A204.1 (cell line): ENCODE results near the gene TMED1.
"Not testable (repeated sequence)": the region's sequence is repeated elsewhere in the genome, so short reads cannot be mapped to it uniquely, and the experiment has no call there.

Source experiments
- FAIRE-seq: peaks from 2 replicates; lab custom pipeline; 2012; peaks lifted over from hg19 to GRCh38; lab: Jason Lieb, UNC

TMED1 gene

DNA sequence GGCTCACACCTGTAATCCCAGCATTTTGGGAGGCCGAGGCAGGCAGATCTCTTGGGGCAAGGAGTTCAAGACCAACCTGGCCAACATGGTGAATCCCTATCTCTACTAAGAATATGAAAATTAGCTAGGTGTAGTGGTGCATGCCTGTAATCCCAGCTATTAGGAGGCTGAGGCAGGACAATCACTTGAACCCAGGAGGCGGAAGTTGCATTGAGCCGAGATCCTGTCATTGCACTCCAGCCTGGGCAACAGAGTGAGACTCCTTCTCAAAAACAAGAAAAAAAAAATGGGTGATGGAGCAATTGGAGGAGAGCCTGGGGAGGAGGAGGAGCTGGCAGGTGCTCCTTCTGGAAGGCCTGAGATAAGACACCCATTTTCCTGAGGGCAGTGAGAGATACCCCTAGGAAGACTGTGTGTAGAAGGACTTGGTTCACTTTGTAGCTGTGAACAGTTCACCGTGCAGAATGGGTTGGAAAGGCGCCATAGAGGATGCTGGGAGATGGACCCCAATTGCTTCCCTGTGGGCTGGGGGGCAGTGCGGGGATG is 26.6 kb upstream of the TMED1 start:
- no peak for FAIRE-seq

DNA sequence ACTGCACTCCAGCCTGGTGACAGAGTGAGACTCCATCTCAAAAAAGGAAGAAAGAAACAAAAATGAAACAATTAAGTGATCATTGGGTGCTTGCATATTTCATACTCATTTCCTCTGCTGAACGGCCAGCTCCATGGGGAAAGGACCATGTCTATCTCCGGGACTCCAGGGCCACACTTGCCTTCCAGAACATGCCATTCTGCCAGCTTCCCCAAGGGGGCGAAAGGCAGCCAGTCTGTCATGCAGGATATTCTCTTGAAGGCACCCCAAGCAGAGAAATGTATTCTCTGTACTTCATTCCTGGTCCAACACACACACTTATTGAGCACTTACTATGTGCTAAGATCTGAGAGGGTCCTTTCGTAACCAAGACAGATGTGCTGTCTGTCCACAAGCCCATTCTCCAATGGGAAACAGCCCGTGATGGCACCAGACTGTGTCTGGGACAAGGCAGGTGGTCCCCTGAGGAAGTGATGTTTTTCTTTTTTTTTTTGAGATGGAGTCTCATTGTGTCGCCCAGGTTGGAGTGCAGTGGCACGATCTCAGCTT is 25.2 kb upstream of the TMED1 start:
- no peak for FAIRE-seq

- FAIRE-seq, result no peak
Observed at GRCh38 chr19:10858204-10858828, 22.3 kb upstream of the TMED1 start.

DNA sequence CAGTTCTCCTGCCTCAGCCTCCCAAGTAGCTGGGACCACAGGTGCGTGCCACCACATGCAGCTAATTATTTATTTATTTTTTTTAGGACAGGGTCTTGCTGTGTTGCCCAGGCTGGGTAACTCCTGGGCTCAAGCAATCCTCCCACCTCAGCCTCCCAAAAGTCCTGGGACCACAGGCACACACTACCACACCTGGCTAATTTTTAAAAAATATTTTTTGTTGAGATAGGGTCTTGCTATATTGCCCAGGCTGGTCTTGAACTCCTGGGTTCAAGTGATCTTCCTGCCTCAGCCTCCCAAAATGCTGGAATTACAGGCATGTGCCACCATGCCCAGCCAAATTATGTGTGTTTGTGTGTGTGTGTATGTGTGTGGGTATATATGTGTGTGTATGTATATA is 20.9 kb upstream of the TMED1 start:
- FAIRE-seq, result not testable (repeated sequence)

GRCh38 chr19:10855879-10856522 is 20.0 kb upstream of the TMED1 start:
- FAIRE-seq, result no peak

DNA sequence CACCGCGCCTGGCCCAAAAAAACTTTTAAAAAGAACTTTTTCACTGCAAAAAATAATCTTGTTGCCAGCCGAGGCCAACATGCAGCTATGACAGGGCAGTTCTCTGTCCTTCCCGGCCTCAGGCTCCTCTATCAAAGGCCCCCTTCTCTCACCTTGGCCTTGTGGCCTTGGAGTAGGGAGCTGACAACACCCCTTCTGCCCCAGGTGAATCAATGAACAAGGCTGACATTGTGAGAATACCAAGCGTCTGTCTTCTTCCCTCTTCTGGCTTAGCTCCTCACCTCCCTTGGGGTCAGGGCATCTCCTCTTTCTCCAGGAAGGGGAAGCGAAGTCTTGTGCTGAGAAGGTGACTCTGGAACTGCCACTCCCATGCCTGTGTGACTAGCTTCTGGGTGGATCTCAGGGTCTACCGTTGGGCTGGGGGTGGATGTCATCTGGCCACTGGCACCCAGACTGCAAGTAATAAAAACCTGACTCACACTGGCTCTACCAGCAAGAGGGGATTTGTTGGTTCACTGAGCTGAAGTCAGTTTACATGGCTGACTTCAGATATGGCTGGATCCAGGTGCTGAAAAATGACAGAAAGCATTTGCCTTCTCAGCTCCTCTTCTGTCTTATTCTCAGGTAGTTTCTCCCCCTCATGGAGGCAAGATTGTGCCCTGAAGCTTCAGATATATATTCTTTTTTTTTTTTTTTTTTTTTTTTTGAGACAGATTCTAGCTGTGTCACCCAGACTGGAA is 18.5 kb upstream of the TMED1 start:
- no peak for FAIRE-seq

GRCh38 chr19:10852941-10853340 is 16.9 kb upstream of the TMED1 start:
- no peak for FAIRE-seq

DNA sequence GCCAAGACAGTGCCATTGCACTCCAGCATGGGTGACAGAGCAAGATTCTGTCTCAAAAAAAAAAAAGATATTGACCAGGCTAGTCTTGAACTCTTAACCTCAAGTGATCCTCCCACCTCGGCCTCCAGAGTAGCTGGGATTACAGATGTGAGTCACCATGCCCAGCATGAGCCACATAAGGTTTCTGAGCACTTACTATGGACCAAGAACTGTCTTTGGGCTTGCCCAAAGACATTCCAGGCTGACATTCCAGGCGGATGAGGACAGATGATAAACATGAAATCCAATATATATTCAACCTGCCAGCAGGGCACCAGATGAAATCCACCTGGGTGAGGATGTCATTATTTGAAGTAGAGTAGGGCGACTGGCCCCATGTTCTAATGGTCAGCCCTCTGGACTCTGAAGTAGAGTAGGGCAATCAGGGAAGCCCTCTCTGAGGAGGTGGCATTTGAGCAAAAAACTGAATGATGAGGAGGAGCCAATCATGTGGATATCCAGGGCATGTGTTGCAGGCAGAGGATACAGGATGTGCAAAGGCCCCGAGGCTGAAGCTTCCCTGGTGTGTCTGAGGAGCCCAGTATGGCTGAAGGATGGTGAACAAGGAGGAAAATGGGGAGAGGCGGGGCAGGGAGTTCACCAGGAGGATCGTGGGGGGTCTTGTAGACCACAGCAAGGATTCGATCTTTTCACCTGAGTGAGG is 16.2 kb upstream of the TMED1 start:
- FAIRE-seq, result no peak

DNA sequence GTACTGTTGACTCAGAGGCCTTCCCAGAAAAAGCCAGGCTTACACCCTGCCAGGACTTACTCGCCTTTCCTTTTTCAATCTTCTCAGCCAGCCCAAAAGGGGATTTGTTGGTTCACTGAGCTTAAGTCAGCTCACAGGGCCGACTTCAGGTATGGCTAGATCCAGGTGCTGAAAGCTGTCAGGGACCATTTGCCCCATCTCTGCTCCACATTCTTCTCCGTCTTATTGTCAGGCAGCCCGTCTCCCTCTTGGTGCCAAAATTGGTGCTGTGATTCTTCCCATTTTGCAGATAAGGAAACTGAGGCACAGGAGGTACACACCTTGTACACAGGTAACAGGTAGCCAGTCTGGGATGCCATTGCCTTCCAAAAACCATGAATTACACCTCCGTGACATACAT is 14.6 kb upstream of the TMED1 start:
- no peak for FAIRE-seq

DNA sequence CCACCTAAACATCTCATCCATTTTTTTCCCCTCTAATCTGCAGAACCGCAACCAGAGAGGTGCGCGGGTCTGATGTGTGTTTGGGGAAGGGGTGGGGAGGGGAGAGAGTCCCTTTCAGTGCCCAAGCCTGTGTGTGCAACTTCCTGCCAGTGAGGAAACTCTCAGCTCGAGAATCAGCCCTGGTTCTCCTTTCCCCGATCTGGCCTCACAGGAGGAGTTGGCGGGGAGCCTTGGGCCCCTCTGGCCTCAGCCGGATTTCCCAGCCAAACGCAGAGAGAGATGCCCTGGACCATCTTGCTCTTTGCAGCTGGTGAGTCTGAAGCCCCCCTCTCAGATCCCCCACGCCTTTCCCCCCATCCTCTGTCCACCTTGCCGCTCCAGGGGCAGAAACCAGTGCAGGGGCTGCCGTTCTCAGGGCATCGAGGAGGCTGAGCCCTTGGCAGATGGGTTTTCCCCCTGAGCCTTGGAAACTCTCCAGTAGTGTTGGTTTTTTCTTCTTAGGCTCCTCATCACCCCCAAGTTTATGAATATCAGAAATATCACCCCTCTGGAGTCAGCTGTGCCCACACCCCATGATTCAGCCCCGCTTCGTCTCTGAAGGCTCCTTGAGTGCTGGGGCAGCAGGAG is 12.3 kb upstream of the TMED1 start, which contains the start of gene C19orf38:
Gene C19orf38 (plus strand): TSS at position 186 of the 627 bp plus-strand sequence. CDS start 94 bp downstream, at position 280.
- no peak for FAIRE-seq

- no peak for FAIRE-seq
Observed at GRCh38 chr19:10846500-10847202, 10.6 kb upstream of the TMED1 start.

- no peak for FAIRE-seq
Observed at GRCh38 chr19:10842788-10843187, 6.8 kb upstream of the TMED1 start.

DNA sequence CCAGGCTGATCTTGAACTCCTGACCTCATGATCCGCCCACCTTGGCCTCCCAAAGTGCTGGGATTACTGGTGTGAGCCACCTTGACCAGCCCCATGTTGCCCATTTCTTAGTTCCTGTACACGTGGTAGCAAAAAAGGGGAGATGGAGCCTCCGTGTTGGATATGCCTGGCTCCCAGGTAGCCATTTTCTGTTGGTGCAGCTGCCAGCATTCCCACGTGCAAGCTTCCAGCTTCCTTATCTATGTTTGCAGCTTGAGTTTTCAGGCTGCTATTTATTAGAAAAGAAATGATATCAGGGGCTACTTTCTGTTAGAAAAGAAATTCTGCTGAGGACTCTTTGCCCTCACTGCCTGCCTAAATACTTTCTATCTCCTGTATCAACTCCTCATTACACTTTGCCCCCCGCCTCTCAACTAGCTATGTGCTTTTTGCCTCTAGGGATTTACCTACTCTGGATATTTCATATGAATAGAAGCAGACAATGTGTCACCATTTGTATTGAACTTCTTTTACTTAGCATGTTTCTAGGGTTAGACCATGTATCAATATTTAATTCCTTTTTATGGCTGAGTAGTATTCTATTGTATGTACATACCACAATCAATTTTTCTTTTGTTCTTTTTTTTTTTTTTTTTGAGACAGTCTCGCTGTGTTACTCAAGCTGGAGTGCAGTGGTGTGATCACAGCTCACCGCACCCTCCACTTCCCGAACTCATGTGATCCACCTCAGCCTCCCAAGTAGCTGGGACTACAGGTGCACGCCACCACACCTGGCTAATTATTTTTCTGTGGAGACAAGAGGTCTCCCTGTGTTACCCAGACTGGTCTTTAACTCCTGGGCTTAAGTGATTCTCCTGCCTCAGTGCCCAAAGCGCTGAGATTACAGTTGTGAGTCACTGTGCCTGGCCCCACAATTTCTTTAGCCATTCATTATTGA is 3.4 kb upstream of the TMED1 start:
- FAIRE-seq, result no peak

DNA sequence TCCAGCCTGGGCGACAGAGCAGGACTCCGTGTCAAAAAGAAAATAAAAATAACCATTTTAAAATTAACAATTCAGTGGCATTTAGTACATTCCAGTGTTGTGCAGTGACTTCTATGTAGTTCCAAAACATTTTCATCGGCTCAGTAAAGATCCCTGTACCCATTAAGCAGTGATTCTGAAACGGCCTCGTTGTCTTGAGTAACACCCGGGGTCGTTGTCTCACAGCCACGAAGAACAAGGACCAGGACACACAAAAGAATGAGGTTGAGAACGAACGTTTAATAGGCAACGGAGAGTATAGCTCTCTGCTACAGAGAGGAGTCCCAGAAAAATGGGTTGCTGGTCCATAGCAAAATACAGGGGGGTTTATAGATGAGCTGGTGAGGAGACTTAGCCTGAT is 2.4 kb upstream of the TMED1 start:
- no peak for FAIRE-seq

DNA sequence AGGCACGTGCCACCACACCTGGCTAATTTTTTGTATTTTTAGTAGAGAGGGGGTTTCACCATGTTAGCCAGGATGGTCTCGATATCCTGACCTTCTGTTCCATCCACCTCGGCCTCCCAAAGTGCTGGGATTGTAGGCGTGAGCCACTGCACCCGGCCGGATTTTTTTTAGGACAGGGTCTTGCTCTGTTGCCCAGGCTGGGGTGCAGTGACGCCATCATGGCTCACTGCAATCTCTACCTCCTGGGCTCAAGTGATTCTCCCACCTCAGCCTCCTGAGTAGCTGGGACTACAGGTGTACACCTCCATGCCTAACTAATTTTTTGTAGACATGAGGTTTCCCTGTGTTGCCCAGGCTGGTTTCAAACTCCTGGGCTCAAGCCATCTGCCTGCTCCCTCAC is 1.6 kb upstream of the TMED1 start:
- not testable (repeated sequence) for FAIRE-seq

DNA sequence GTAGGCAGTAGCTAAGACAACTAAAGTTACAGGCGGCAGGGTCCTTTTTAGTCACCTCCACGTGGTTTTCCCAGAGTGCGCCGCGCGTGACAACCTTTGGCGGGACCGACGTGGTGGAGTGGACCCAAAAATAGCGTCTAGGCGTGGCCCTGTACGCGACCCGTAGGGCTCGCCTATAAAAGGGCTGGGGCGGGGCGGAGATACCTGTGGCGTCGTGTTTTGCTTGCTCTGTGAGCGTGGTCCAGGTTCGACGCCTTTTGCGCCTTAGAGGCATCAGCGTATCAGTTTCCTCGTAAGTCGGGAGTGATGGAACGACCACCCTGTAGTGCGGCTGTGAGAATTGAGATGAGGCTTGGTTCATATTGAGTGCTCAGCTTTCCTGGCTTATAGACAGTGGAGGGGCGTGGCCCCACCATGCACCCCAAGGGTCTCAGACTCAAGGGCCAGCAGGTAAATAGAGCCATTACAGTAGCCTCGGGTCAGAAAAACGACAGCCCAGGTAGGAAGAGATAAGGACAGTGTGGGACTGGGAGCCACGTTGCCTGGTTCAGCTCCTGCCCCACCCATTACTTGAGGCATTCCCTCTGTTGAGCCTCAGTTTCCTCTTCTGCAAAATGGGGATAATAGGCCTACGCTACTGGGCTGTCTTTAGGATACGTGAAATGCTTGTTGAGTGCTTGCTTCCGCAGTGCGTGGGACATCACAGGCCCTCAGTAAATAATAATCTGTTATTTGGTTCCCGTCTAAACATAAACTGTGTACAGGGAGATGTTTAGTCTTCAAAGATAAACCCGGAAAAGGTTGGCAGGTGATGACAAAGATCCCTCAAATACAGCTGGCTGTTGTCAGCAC is 693 bp upstream of the TMED1 start:
- no peak for FAIRE-seq

DNA sequence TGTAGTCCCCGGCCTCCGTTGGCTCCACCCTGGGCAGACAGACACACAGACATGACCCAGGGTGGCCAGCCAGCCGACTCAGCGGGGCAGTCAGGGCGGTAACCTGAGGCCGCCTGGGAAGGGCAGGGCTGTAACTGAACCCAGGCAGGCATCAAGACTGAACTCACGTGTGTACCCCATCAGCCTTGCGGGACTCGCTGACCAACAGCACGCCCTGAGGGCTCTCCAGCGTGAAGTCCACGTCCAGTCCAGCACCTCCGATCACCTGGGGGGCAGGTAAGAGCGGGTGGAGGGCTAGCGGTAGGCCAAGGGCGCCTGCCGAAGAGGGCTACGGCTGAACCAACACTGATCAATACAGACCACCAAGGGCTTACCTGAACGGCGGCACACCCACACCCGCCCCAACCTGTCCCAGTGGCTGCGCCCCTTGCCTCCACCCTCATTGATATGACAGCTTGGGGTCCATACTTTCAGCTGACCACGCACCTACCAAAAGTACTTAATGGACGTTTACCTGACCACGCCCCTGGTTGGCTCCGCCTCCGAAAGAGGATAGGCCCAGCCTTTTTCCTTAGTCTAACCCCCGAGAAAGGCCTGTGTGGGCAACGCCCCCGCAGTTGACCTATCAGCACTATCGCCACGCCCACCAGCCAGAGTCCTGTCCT is 791 bp downstream of the TMED1 start:
- FAIRE-seq, result no peak

GRCh38 chr19:10832939-10833296 is 3.1 kb downstream of the TMED1 start:
- FAIRE-seq, result no peak
